NT2/D1 (cell line): ENCODE data around the gene ZNF446.

Experiments
- YY1 ChIP-seq: IDR thresholded peaks from 2 replicates; pipeline ENCODE4 v1.6.1; 2011; ENCODE audit not compliant: insufficient read length, insufficient read depth
- ZNF274 ChIP-seq: IDR thresholded peaks from 2 replicates; pipeline ENCODE4 v1.6.1; 2011; ENCODE audit warnings: mild to moderate bottlenecking, low read depth, low read length

- no peak for TF ChIP-seq ZNF274
- no peak for TF ChIP-seq YY1
Observed at GRCh38 chr19:58440556-58440955, 35.6 kb upstream of the ZNF446 start.
